PFSK-1 (cell line): ENCODE results near the gene UBR4.

Experiments
- FOXP2 ChIP-seq: optimal IDR thresholded peaks from 2 replicates; pipeline ENCODE3; 2011; ENCODE audit warnings: borderline replicate concordance, control low read depth, inconsistent platforms; ENCODE audit not compliant: insufficient read depth; ENCODE audit errors: extremely low read length, extremely low read depth
- POLR2AphosphoS5 ChIP-seq: IDR thresholded peaks from 2 replicates; pipeline ENCODE4 v1.6.1; 2012; ENCODE audit warnings: low read depth, mild to moderate bottlenecking, control low read depth, low read length, moderate library complexity
- REST ChIP-seq, 2 experiments: IDR thresholded peaks; 2 replicates each; pipeline versions ENCODE4 v1.6.1 to v1.8.0; 2011 to 2012; ENCODE audit warnings: low read depth in 2 of 2, low read length in 2 of 2, control low read depth in 1 of 2, inconsistent platforms in 1 of 2, mild to moderate bottlenecking in 1 of 2, moderate library complexity in 1 of 2; ENCODE audit not compliant: insufficient read depth in 1 of 2
- SIN3A ChIP-seq: IDR thresholded peaks from 2 replicates; pipeline ENCODE4 v1.6.1; 2012; ENCODE audit warnings: mild to moderate bottlenecking, low read length, moderate library complexity, borderline replicate concordance; ENCODE audit not compliant: insufficient read depth
- TAF1 ChIP-seq: IDR thresholded peaks from 2 replicates; pipeline ENCODE4 v1.6.1; 2012; ENCODE audit warnings: low read length, control low read depth, borderline replicate concordance; ENCODE audit not compliant: insufficient read depth

The UBR4 gene

GRCh38 chr1:19087737-19088594 is 122.1 kb downstream of the UBR4 start:
- TF ChIP-seq FOXP2 (no peak), POLR2AphosphoS5 (no peak), REST (IDR thresholded peaks at IDR 0.05; ENCODE audit: insufficient read depth in 1 of 2, low read depth in 2 of 2, low read length in 2 of 2) (no peak), SIN3A (no peak), TAF1 (no peak)

- TF ChIP-seq TAF1 = no peak
- no peak for TF ChIP-seq POLR2AphosphoS5
- no peak for TF ChIP-seq REST (IDR thresholded peaks at IDR 0.05; ENCODE audit: insufficient read depth in 1 of 2, low read depth in 2 of 2, low read length in 2 of 2)
- no peak for TF ChIP-seq SIN3A
- TF ChIP-seq FOXP2 = no peak
Observed at GRCh38 chr1:19087017-19087736, 122.9 kb downstream of the UBR4 start.

- TF ChIP-seq POLR2AphosphoS5 (no peak), REST (IDR thresholded peaks at IDR 0.05; ENCODE audit: insufficient read depth in 1 of 2, low read depth in 2 of 2, low read length in 2 of 2) (no peak), TAF1 (no peak), FOXP2 (no peak), SIN3A (no peak)
Observed at GRCh38 chr1:19086176-19086875, 123.7 kb downstream of the UBR4 start.

GRCh38 chr1:19084206-19084738 is 125.8 kb downstream of the UBR4 start:
- TF ChIP-seq SIN3A (no peak), POLR2AphosphoS5 (no peak), REST (IDR thresholded peaks at IDR 0.05; ENCODE audit: insufficient read depth in 1 of 2, low read depth in 2 of 2, low read length in 2 of 2) (no peak), TAF1 (no peak), FOXP2 (no peak)
